HepG2 (cell line): Measurements from ENCODE around the gene AQP10. TPM values are rescaled to one million over a fixed set of nuclear protein-coding genes. Genes with fewer than 3 reads are reported as not detected.

Experiments
- ATAC-seq: fragments of 200-7000 bp; cut with Tn5 transposase; 3 replicates; pipeline ENCODE4 v1.9.1; 2020; ENCODE audit warnings: mild to moderate bottlenecking, moderate library complexity
- BruUV-seq: library from RNA; stranded (reverse); fragments of 400-500 nt; replicated peaks from 2 replicates; lab custom pipeline; 2021; lab: Mats Ljungman, UMichigan
- CTCF ChIA-PET: fragments of 300-600 bp; formaldehyde crosslinking; extraction: SDS; loops from one replicate; lab custom pipeline; 2021; ENCODE audit warnings: low total read pairs, inconsistent platforms, low intra/inter-chr PET ratio; lab: Yijun Ruan, JAX
- POLR2A ChIA-PET: fragments of 350-600 bp; sonication (Branson Sonifier 250); formaldehyde crosslinking; loops from one replicate; lab custom pipeline; 2020; ENCODE audit warnings: antibody characterized with exemption, inconsistent platforms; lab: Yijun Ruan, JAX
- DNase-seq: peaks from one replicate; pipeline ENCODE4 v3.0.0-alpha.2; 2015; ENCODE audit warnings: low spot score
- FAIRE-seq: peaks from 3 replicates; lab custom pipeline; 2011; peaks lifted over from hg19 to GRCh38; lab: Jason Lieb, UNC
- H2AFZ ChIP-seq: one replicate; pipeline ENCODE4 v1.6.1; 2011; ENCODE audit warnings: low read length, inconsistent platforms
- H3K27ac ChIP-seq: fragments of 300-600 bp; 3 replicates; pipeline ENCODE4 v1.8.0; 2011; ENCODE audit warnings: mixed run types, mild to moderate bottlenecking, mixed read lengths, low read length, inconsistent platforms; ENCODE audit not compliant: insufficient read depth; ENCODE audit errors: extremely low read length
- H3K27me3 ChIP-seq, 2 experiments: fragments of 200-600 bp in 1 of 2; 2 replicates in 1 of 2; 3 replicates in 1 of 2; pipeline versions ENCODE4 v1.6.0 to v1.8.0; 2011; ENCODE audit warnings: low read length in 2 of 2, mild to moderate bottlenecking in 2 of 2, moderate library complexity in 2 of 2, inconsistent platforms in 1 of 2; ENCODE audit not compliant: insufficient read depth in 2 of 2, control insufficient read depth in 1 of 2
- H3K36me3 ChIP-seq, 2 experiments: fragments of 200-600 bp in 1 of 2; replicated peaks in 1 of 2; 2 replicates in 1 of 2; 3 replicates in 1 of 2; pipeline versions ENCODE4 v1.5.1 to v1.8.0; 2011; ENCODE audit warnings: low read length in 2 of 2, inconsistent platforms in 1 of 2; ENCODE audit not compliant: insufficient read depth in 2 of 2, control insufficient read depth in 1 of 2
- H3K4me1 ChIP-seq: 2 replicates; pipeline ENCODE4 v1.5.1; 2012; ENCODE audit warnings: low read length, inconsistent platforms; ENCODE audit not compliant: insufficient read depth
- H3K4me2 ChIP-seq: 2 replicates; pipeline ENCODE4 v1.6.0; 2011; ENCODE audit warnings: low read depth, low read length, inconsistent platforms
- H3K4me3 ChIP-seq, 3 experiments: fragments of 200-600 bp in 1 of 3; sonication (generic), shearing (Covaris generic) in 1 of 3; replicated peaks in 1 of 3; 2 replicates each; pipeline ENCODE4 v1.5.1; 2011 to 2016; ENCODE audit warnings: low read length in 3 of 3, inconsistent platforms in 2 of 3, low read depth in 2 of 3, mild to moderate bottlenecking in 2 of 3, control low read depth in 1 of 3, mixed read lengths in 1 of 3; ENCODE audit not compliant: insufficient read depth in 1 of 3
- H3K79me2 ChIP-seq: one replicate; pipeline ENCODE4 v1.6.1; 2011; ENCODE audit warnings: low read length, inconsistent platforms; ENCODE audit not compliant: insufficient read depth
- H3K9ac ChIP-seq: 2 replicates; pipeline ENCODE4 v1.6.0; 2011; ENCODE audit warnings: mild to moderate bottlenecking, low read depth, low read length, inconsistent platforms; ENCODE audit not compliant: insufficient read depth
- H3K9me3 ChIP-seq: 2 replicates; pipeline ENCODE4 v1.5.1; 2012; ENCODE audit warnings: mild to moderate bottlenecking, low read length
- H4K20me1 ChIP-seq: 2 replicates; pipeline ENCODE4 v1.6.0; 2011; ENCODE audit warnings: inconsistent platforms, mild to moderate bottlenecking, low read length, moderate library complexity; ENCODE audit not compliant: insufficient read depth
- MTF2 ChIP-seq: sonication (generic); formaldehyde crosslinking; IDR thresholded peaks from 2 replicates; pipeline ENCODE4 v1.5.0; 2020; ENCODE audit warnings: missing genetic modification reagents, borderline replicate concordance
- RCOR2 ChIP-seq: IDR thresholded peaks from 2 replicates; pipeline ENCODE4 v1.6.1; 2016; ENCODE audit warnings: missing biosample characterization, missing genetic modification reagents
- ZBTB4 ChIP-seq: sonication (generic); formaldehyde crosslinking; IDR thresholded peaks from 2 replicates; pipeline ENCODE4 v1.4.0; 2020; ENCODE audit warnings: missing genetic modification reagents, mild to moderate bottlenecking, borderline replicate concordance
- ZNF768 ChIP-seq: sonication (generic); formaldehyde crosslinking; IDR thresholded peaks from 2 replicates; pipeline ENCODE4 v1.4.0; 2020; ENCODE audit warnings: missing genetic modification reagents
- WGBS: methylation state at CpG from one replicate; pipeline ENCODE4 v1.1.6; 2017; ENCODE audit warnings: low lambda C conversion rate; 5-methylcytosine and 5-hydroxymethylcytosine counted together
- in situ Hi-C: cut with HindIII; loops from 2 replicates; pipeline ENCODE4 v1.10.0; 2017; ENCODE audit warnings: low pct_unique_long_range_greater_than_20kb; ENCODE audit not compliant: extremely low pct_ligation_motif_present
- intact Hi-C: fragments of 100-400 bp; cut with micrococcal nuclease; formaldehyde crosslinking; loops from one replicate; pipeline ENCODE4 v1.10.0; 2022; ENCODE audit not compliant: unreplicated experiment
- polyA plus RNA-seq, 8 experiments: library from polyadenylated mRNA; depleted of rRNA in 3 of 8; stranded (reverse) in 7 of 8; unstranded in 1 of 8; fragments of >200 nt; fragmentation: Illumina TruSeq in 4 of 8; extraction: Trizol in 4 of 8; gene quantifications; 2 replicates each; pipeline versions ENCODE4 v1.2.1 to v1.2.3, GENCODE V29; 2011 to 2016; ENCODE audit warnings: low read depth in 4 of 8, missing spikeins in 1 of 8, mixed read lengths in 1 of 8; ENCODE audit not compliant: insufficient read depth in 1 of 8
- total RNA-seq, 5 experiments: library from RNA; depleted of rRNA; stranded (reverse); fragments of >200 nt; fragmentation: Illumina TruSeq; extraction: Trizol; gene quantifications; 2 replicates each; pipeline ENCODE4 v1.2.3, GENCODE V29; 2016; ENCODE audit warnings: low read depth in 1 of 5
- TF ChIP-seq, protein P1 (sequence below): sonication (generic); formaldehyde crosslinking; IDR thresholded peaks from 2 replicates; pipeline ENCODE4 v1.4.0; 2020; ENCODE audit warnings: missing genetic modification reagents

The AQP10 gene
- total and polyA plus RNA-seq, 2 of the 13 experiments (the other 11 are each of a cell fraction or from before 2014, with no cell fraction given) = 0.30 TPM; not detected in 1

DNA sequence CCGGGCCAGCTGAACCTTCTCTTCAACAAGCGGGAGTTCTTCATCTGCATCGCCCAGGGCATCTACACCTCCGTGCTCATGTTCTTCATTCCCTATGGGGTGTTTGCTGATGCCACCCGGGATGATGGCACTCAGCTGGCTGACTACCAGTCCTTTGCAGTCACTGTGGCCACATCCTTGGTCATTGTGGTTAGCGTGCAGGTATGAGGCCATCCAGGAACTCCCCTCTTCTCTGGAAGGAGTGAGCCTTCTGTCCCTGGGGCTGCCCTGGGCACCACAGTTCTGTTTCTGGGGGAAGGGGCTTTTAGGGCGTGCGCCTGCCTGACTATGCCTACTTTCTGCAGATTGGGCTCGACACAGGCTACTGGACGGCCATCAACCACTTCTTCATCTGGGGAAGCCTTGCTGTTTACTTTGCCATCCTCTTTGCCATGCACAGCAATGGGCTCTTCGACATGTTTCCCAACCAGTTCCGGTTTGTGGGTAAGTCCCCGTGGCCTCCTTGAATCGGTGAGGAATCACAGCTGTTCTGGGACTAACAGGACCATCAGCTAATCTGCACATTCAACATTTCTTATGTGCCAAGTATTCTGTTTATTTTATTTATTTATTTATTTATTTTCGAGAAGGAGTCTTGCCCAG, 25.5 kb downstream of the AQP10 start:
- Histone ChIP-seq H3K36me3 (peaks cover 25 to 60% of the 10 kb centered on the region in 2 experiments), H3K4me3 (no peak overlapping the region), H2AFZ (no peak overlapping the region), H3K27ac (no peak overlapping the region), H3K9me3 (no peaks in the 10 kb centered on the region), H3K9ac (no peak overlapping the region), H3K27me3 (no peaks in the 10 kb centered on the region), H3K4me2 (no peak overlapping the region), H3K79me2 (no peaks in the 10 kb centered on the region), H3K4me1 (peaks cover 5% of the 10 kb centered on the region), H4K20me1 (no peaks in the 10 kb centered on the region)
- ATAC-seq (no peak), FAIRE-seq (no peak), DNase-seq (no peak)
- TF ChIP-seq ZBTB4 (CRISPR knock-in tag) = no peak
- TF ChIP-seq, protein P1, sequence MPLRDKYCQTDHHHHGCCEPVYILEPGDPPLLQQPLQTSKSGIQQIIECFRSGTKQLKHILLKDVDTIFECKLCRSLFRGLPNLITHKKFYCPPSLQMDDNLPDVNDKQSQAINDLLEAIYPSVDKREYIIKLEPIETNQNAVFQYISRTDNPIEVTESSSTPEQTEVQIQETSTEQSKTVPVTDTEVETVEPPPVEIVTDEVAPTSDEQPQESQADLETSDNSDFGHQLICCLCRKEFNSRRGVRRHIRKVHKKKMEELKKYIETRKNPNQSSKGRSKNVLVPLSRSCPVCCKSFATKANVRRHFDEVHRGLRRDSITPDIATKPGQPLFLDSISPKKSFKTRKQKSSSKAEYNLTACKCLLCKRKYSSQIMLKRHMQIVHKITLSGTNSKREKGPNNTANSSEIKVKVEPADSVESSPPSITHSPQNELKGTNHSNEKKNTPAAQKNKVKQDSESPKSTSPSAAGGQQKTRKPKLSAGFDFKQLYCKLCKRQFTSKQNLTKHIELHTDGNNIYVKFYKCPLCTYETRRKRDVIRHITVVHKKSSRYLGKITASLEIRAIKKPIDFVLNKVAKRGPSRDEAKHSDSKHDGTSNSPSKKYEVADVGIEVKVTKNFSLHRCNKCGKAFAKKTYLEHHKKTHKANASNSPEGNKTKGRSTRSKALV (CRISPR knock-in tag) = no peak
- no peak for TF ChIP-seq MTF2
- no peak for TF ChIP-seq ZNF768 (CRISPR knock-in tag)
- TF ChIP-seq RCOR2 (CRISPR knock-in tag) = no peak
- BruUV-seq = no TSS peak
- CTCF ChIA-PET = no interaction called here
- in situ Hi-C loops = loop anchor here (5.0 kb wide), 1 partner anchor 74 kb away; the partner anchor contains the start of gene HAX1
- 95% methylated on average over 9 of the region's 15 CpGs for WGBS
- POLR2A ChIA-PET = interaction anchor here (3.9 kb wide), 1 partner anchor 12 kb away, joined by 15 read pairs; no protein-coding TSS in a partner anchor
- intact Hi-C loops = no loop called here
